Keratinocyte (primary cell): ENCODE measurements around the gene TXNDC9. TPM values are rescaled to one million over a fixed set of nuclear protein-coding genes. Genes with fewer than 3 reads are reported as not detected.
"Not testable (repeated sequence)": the region's sequence is repeated elsewhere in the genome, so short reads cannot be mapped to it uniquely, and the experiment has no call there.

ENCODE experiments used
- DNase-seq: peaks from one replicate; pipeline ENCODE4 v3.0.0-alpha.2; 2011; ENCODE audit warnings: low read depth, missing footprints, low spot score
- FAIRE-seq: peaks from 2 replicates; lab custom pipeline; 2011; peaks lifted over from hg19 to GRCh38; lab: Jason Lieb, UNC
- H2AFZ ChIP-seq: 2 replicates; pipeline ENCODE4 v1.6.0; 2012; ENCODE audit warnings: low read length, control low read depth, inconsistent platforms; ENCODE audit not compliant: control insufficient read depth
- H3K27ac ChIP-seq: 2 replicates; pipeline ENCODE4 v1.5.1; 2011; ENCODE audit warnings: low read length; ENCODE audit not compliant: control insufficient read depth, insufficient read depth
- H3K27me3 ChIP-seq: 3 replicates; pipeline ENCODE4 v1.6.0; 2011; ENCODE audit warnings: low read length; ENCODE audit not compliant: control insufficient read depth, insufficient read depth; ENCODE audit errors: extremely low read depth
- H3K36me3 ChIP-seq, 2 experiments: 2 replicates in 1 of 2; 3 replicates in 1 of 2; pipeline ENCODE4 v1.5.1; 2011; ENCODE audit warnings: low read length in 2 of 2, mild to moderate bottlenecking in 1 of 2; ENCODE audit not compliant: control insufficient read depth in 2 of 2, insufficient read depth in 2 of 2; ENCODE audit errors: extremely low read depth in 1 of 2
- H3K4me1 ChIP-seq: 3 replicates; pipeline ENCODE4 v1.5.1; 2011; ENCODE audit warnings: low read length; ENCODE audit not compliant: control insufficient read depth, insufficient read depth; ENCODE audit errors: extremely low read depth
- H3K4me2 ChIP-seq: 3 replicates; pipeline ENCODE4 v1.6.0; 2011; ENCODE audit warnings: low read depth, low read length; ENCODE audit not compliant: control insufficient read depth, insufficient read depth; ENCODE audit errors: extremely low read depth
- H3K4me3 ChIP-seq, 3 experiments: fragments of 200-600 bp in 1 of 3; sonication (generic) in 1 of 3; 2 replicates in 2 of 3; 3 replicates in 1 of 3; pipeline ENCODE4 v1.5.1; 2011 to 2016; ENCODE audit warnings: low read length in 3 of 3, mild to moderate bottlenecking in 3 of 3, control low read depth in 2 of 3, inconsistent platforms in 1 of 3, low read depth in 1 of 3, mixed read lengths in 1 of 3, mixed run types in 1 of 3, moderate library complexity in 1 of 3; ENCODE audit not compliant: control insufficient read depth in 2 of 3, insufficient read depth in 2 of 3; ENCODE audit errors: extremely low read depth in 1 of 3
- H3K79me2 ChIP-seq: 2 replicates; pipeline ENCODE4 v1.6.0; 2012; ENCODE audit warnings: low read length; ENCODE audit not compliant: control insufficient read depth, insufficient read depth
- H3K9ac ChIP-seq: 3 replicates; pipeline ENCODE4 v1.6.0; 2011; ENCODE audit warnings: low read length; ENCODE audit not compliant: control insufficient read depth, insufficient read depth; ENCODE audit errors: extremely low read depth
- H3K9me1 ChIP-seq: 3 replicates; pipeline ENCODE4 v1.6.0; 2011; ENCODE audit warnings: low read length; ENCODE audit not compliant: control insufficient read depth, insufficient read depth; ENCODE audit errors: extremely low read depth
- H3K9me3 ChIP-seq: 2 replicates; pipeline ENCODE4 v1.5.1; 2012; ENCODE audit warnings: low read depth, low read length; ENCODE audit not compliant: control insufficient read depth
- H4K20me1 ChIP-seq: 3 replicates; pipeline ENCODE4 v1.6.0; 2011; ENCODE audit warnings: low read length; ENCODE audit not compliant: control insufficient read depth, insufficient read depth; ENCODE audit errors: extremely low read depth
- EZH2 ChIP-seq: IDR thresholded peaks from one replicate; pipeline ENCODE4 v1.6.1; 2012; ENCODE audit warnings: inconsistent platforms, mild to moderate bottlenecking, low read length, moderate library complexity
- dilution Hi-C: fragments of 300-500 bp; cut with MboI; formaldehyde crosslinking; loops from one replicate; pipeline ENCODE4 v1.7.0; 2020; ENCODE audit warnings: low sequenced_read_pairs; ENCODE audit not compliant: extremely low pct_ligation_motif_present
- polyA plus RNA-seq, 5 experiments: library from polyadenylated mRNA; depleted of rRNA in 3 of 5; stranded (reverse) in 3 of 5; stranded (forward) in 1 of 5; unstranded in 1 of 5; fragments of >200 nt; gene quantifications; 1 replicate in 1 of 5; 2 replicates in 3 of 5; 3 replicates in 1 of 5; pipeline versions ENCODE4 v1.2.1 to v1.2.3, GENCODE V29; 2011 to 2012; ENCODE audit warnings: missing spikeins in 2 of 5, low read depth in 1 of 5, low replicate concordance in 1 of 5
- TF ChIP-seq, protein P1 (sequence below), 3 experiments: IDR thresholded peaks in 1 of 3; conservative IDR thresholded peaks in 1 of 3; optimal IDR thresholded peaks in 1 of 3; 2 replicates in 2 of 3; 3 replicates in 1 of 3; pipeline versions ENCODE3 to v1.5.1; 2011; ENCODE audit warnings: low read length in 3 of 3, mild to moderate bottlenecking in 3 of 3, moderate library complexity in 2 of 3, control low read depth in 1 of 3, inconsistent platforms in 1 of 3; ENCODE audit not compliant: insufficient read depth in 2 of 3; ENCODE audit errors: extremely low read depth in 1 of 3

Gene TXNDC9
- polyA plus RNA-seq, 1 donor (not counting 4 experiments of a cell fraction or from before 2014, with no cell fraction given), result 73.3 TPM

DNA sequence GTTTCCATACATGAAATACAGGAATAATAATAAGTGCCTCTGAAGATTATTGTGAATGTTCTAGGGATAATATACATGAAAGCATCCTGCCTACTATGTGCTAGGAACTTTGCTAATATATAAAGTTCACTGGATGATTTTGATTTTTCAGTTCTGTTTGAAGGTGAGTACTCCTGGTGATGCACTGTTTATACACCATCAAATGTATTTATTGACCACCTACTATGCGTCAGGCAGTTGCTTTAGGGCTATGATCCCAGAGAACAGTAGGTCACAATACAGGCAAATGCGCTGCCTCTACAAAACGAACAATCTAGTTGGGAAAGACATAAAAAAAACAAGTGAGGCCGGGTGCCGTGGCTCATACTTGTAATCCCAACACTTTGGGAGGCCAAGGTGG lies 10.7 kb downstream of the TXNDC9 start:
- Histone ChIP-seq H3K4me3 (no peak overlapping the region), H4K20me1 (peaks cover 5% of the 10 kb centered on the region), H3K79me2 (peaks cover 16% of the 10 kb centered on the region), H3K4me2 (no peak overlapping the region), H3K9ac (no peak overlapping the region), H3K27ac (no peak overlapping the region), H3K9me3 (no peaks in the 10 kb centered on the region), H3K9me1 (no peaks in the 10 kb centered on the region), H3K36me3 (peaks cover 10 to 30% of the 10 kb centered on the region in 2 experiments), H2AFZ (no peak overlapping the region), H3K4me1 (no peaks in the 10 kb centered on the region), H3K27me3 (no peaks in the 10 kb centered on the region)
- no peak for FAIRE-seq
- dilution Hi-C loops, result no loop called here
- no peak for DNase-seq
- TF ChIP-seq, protein P1, sequence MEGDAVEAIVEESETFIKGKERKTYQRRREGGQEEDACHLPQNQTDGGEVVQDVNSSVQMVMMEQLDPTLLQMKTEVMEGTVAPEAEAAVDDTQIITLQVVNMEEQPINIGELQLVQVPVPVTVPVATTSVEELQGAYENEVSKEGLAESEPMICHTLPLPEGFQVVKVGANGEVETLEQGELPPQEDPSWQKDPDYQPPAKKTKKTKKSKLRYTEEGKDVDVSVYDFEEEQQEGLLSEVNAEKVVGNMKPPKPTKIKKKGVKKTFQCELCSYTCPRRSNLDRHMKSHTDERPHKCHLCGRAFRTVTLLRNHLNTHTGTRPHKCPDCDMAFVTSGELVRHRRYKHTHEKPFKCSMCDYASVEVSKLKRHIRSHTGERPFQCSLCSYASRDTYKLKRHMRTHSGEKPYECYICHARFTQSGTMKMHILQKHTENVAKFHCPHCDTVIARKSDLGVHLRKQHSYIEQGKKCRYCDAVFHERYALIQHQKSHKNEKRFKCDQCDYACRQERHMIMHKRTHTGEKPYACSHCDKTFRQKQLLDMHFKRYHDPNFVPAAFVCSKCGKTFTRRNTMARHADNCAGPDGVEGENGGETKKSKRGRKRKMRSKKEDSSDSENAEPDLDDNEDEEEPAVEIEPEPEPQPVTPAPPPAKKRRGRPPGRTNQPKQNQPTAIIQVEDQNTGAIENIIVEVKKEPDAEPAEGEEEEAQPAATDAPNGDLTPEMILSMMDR (optimal IDR thresholded peaks at IDR 0.05 in 1 of 3, IDR thresholded peaks at IDR 0.05 in 1 of 3, conservative IDR thresholded peaks at IDR 0.05 in 1 of 3; ENCODE audit: extremely low read depth in 1 of 3, insufficient read depth in 2 of 3, low read length in 3 of 3), result no peak
- TF ChIP-seq EZH2, result no peak

DNA sequence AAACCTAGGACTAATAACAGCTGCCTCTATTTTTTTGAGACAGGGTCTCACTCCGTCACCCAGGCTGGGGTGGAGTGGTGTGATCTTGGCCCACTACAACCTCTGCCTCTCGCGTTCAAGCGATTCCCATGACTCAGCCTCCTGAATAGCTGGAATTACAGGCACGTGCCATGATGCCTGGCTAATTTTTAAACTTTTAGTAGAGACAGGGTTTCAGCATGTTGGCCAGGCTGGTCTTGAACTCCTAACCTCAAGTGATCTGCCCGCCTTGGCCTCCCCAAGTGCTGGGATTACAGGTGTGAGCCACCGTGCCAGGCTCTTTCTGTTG lies 18.3 kb downstream of the TXNDC9 start:
- FAIRE-seq, H3K9me3 ChIP-seq, H3K4me1 ChIP-seq, H3K9ac ChIP-seq, H3K79me2 ChIP-seq, H3K27ac ChIP-seq, H3K27me3 ChIP-seq, H4K20me1 ChIP-seq, H3K4me2 ChIP-seq, H3K9me1 ChIP-seq, DNase-seq, H3K4me3 ChIP-seq, dilution Hi-C loops, H2AFZ ChIP-seq: not testable (repeated sequence)
- H3K36me3 ChIP-seq, result peaks cover 13 to 24% of the 10 kb centered on the region in 2 experiments

DNA sequence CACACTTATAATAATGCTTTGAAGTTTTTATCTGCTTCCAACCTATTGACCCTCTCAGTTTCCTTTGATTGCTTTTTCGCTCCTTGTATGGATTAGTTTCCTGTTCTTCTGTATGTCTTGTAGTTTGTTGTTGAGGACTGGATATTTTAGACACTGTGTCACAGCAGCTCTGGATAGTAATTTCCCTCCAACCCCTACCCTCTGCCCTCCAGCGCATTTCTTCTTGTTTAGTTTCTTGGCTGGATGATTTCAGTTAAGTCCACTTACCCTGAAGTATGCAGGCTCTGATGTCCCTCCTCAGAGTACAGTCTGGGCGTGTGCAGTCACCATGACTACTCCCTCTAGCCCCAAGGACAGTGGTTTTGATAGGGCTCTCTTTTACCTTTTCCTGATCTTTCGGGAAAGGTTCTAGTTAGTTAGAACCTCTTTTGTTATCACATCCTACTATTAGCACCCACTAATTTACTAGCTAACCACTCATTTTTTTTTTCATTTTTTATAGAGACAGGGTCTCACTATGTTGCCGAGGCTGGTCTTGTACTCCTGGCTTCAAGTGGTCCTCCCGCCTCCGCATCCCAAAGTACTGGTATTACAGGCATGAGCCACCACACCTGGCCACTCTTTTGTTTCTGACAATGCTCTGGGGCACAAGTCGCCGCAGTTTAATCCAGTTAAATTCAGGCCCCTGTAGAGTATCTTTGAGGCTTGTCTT lies 18.8 kb downstream of the TXNDC9 start:
- Histone ChIP-seq H3K4me1 (no peaks in the 10 kb centered on the region), H2AFZ (no peak overlapping the region), H3K4me3 (no peak overlapping the region), H3K9ac (no peak overlapping the region), H4K20me1 (no peaks in the 10 kb centered on the region), H3K9me3 (no peaks in the 10 kb centered on the region), H3K36me3 (peaks cover 13 to 21% of the 10 kb centered on the region in 2 experiments), H3K27ac (no peak overlapping the region), H3K9me1 (no peaks in the 10 kb centered on the region), H3K4me2 (no peak overlapping the region), H3K27me3 (no peaks in the 10 kb centered on the region), H3K79me2 (peaks cover 2% of the 10 kb centered on the region)
- TF ChIP-seq, protein P1 (optimal IDR thresholded peaks at IDR 0.05 in 1 of 3, IDR thresholded peaks at IDR 0.05 in 1 of 3, conservative IDR thresholded peaks at IDR 0.05 in 1 of 3; ENCODE audit: extremely low read depth in 1 of 3, insufficient read depth in 2 of 3, low read length in 3 of 3), result no peak
- TF ChIP-seq EZH2, result no peak
- FAIRE-seq (no peak), DNase-seq (no peak)
- dilution Hi-C loops, result no loop called here

DNA sequence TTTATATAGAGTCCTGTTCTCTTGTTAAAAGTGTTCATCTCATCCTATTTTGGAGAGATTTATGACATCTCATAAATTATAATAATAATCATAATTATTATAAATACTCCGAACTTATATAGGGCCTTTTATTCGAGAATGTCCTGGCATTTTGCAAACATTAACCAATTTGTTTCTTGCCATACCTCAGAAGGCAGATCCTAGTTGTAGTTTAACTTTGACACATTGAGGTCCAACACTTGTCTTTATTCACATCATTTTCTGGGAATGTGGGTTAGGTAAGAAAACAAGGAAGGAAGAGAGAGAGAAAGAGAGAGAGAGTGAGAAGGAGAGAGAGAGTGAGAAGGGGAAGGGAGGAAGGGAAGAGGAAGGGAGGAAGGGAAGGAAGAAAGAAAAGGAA lies 35.0 kb downstream of the TXNDC9 start, which contains the start of gene LYG1:
LYG1 (minus strand) TSS at position 101 of the 400 bp plus-strand sequence. CDS start 5,527 bp downstream, outside the sequence.
- H3K27me3 ChIP-seq, H2AFZ ChIP-seq, H3K79me2 ChIP-seq, H3K36me3 ChIP-seq, FAIRE-seq, H3K9me3 ChIP-seq, H3K4me3 ChIP-seq, H3K9ac ChIP-seq, H3K4me2 ChIP-seq, H4K20me1 ChIP-seq, H3K4me1 ChIP-seq, H3K9me1 ChIP-seq, dilution Hi-C loops, DNase-seq, H3K27ac ChIP-seq: not testable (repeated sequence)
